Stimulated activated naive CD4-positive, alpha-beta T cell treated with Interleukin-2 at 50 U/mL for 16 hours (primary cell): Measurements from ENCODE around the gene ANKRD24.
"Not testable (repeated sequence)": the region's sequence is repeated elsewhere in the genome, so short reads cannot be mapped to it uniquely, and the experiment has no call there.

Experiments
- DNase-seq: peaks from one replicate; lab custom pipeline; 2025; lab: John Stamatoyannopoulos, UW

ANKRD24 gene

DNA sequence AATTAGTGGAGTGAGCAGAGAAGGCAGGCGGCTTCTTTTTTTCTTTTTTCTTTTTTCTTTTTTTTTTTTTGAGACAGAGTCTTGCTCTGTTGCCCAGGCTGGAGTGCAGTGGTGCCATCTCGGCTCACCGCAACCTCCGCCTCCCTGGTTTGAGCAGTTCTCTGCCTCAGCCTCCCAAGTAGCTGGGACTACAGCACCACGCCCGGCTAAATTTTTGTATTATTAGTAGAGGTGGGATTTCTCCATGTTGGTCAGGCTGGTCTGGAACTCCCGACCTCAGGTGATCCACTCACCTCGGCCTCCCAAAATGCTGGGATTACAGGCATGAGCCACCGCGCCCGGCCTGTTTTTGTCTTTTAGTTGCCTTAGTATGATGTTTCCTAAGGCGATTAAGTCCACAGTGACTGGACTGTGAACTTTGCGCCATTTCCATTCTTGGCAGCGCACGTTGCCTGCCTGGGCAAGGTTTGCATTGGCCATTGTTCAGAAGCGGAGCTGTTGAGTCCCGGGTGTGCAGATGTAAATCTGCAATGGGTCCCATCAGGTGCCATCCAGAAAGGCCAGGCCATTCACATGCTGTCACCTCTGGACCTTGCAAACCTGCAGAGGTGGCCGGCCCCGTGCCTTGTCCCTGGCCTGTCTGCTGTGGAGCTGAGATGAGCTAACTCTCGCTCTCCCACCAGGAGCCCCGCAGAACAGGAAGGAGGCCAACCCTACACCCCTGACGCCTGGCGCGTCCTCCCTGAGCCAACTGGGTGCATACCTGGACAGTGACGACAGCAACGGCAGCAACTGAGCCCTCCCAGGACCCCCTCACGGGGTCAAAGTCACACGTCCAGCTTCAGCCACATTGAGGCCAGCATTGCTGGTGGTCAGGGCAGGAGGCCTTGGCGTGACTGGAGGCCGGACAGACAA lies 85.7 kb downstream of the ANKRD24 start:
- DNase-seq = no peak

- no peak for DNase-seq
These were observed 86.4 kb downstream of the ANKRD24 start for GRCh38 chr19:4268816-4269430.

DNA sequence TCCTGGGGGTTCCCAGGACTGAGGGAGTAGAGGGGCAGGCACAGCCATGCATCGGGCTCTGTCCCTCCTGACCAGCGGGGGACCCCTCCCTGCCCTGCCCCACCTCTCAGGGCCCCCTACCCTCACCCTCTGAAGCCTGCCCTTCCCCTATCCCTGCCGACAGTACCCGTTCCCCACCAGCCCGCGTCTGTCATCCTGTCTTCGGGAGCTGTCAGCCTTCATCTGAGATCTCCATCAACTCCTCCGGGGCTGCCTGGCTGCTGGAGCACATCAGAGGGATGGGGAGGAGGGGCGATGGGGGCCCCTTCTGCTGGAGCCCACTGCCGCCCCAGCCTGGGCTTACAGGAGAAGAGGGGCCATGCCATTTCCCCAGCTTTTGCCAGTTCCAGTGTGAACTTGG lies 90.4 kb downstream of the ANKRD24 start:
- no peak for DNase-seq

DNA sequence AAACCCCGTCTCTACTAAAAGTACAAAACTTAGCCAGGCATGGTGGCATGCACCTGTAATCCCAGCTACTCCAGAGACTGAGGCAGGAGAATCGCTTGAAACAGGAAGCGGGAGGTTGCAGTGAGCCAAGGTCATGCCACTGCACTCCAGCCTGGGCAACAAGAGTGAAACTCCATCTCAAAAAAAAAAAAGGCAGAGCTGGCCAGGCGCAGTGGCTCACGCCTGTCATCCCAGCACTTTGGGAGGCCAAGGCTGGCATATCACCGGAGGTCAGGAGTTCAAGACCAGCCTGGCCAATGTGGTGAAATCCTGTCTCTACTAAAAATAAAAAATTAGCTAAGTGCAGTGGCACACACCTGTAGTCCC lies 91.8 kb downstream of the ANKRD24 start:
- not testable (repeated sequence) for DNase-seq
